HCT116 (cell line): ENCODE results near the gene LMLN. TPM values are rescaled to one million over a fixed set of nuclear protein-coding genes. Genes with fewer than 3 reads are reported as not detected.

Experiments used
- ATAC-seq: fragments of 200-7000 bp; cut with Tn5 transposase; 2 replicates; pipeline ENCODE4 v1.9.1; 2020; ENCODE audit warnings: mild to moderate bottlenecking, moderate library complexity
- BruUV-seq: library from RNA; stranded (reverse); fragments of 400-500 nt; replicated peaks from 2 replicates; lab custom pipeline; 2021; lab: Mats Ljungman, UMichigan
- CTCF ChIA-PET: fragments of 300-600 bp; sonication (Branson Sonifier 250); formaldehyde crosslinking; loops from one replicate; lab custom pipeline; 2021; ENCODE audit warnings: antibody characterized with exemption; lab: Charles Lee
- POLR2A ChIA-PET: fragments of 300-600, 350-600 bp; sonication (Branson Sonifier 250); formaldehyde crosslinking; loops from one replicate; lab custom pipeline; 2021; ENCODE audit warnings: antibody characterized with exemption; lab: Charles Lee
- RAD21 ChIA-PET, 2 experiments: fragments of 300-600 bp; sonication (Branson Sonifier 250); formaldehyde crosslinking; loops; one replicate each; lab custom pipeline; 2023; ENCODE audit warnings: low total read pairs in 2 of 2; ENCODE audit not compliant: uncharacterized antibody in 2 of 2, unreplicated experiment in 2 of 2, low non-redundant PET in 1 of 2; lab: Charles Lee
- DNase-seq: peaks from one replicate; pipeline ENCODE4 v3.0.0-alpha.2; 2010; ENCODE audit warnings: low read depth, low spot score
- H2AFZ ChIP-seq: fragments of 200-600 bp; shearing (Covaris generic), sonication (generic); 2 replicates; pipeline ENCODE4 v1.6.1; 2017; ENCODE audit warnings: low read depth, mixed run types, mixed read lengths, antibody characterized with exemption, low read length; ENCODE audit not compliant: poor library complexity, severe bottlenecking
- H3K27ac ChIP-seq: 2 replicates; pipeline ENCODE4 v1.5.1; 2012; ENCODE audit warnings: low read depth, low read length
- H3K27me3 ChIP-seq: fragments of 200-600 bp; sonication (generic); 2 replicates; pipeline ENCODE4 v1.6.1; 2016; ENCODE audit warnings: mixed run types, low read length, mixed read lengths; ENCODE audit not compliant: insufficient read depth
- H3K36me3 ChIP-seq, 2 experiments: fragments of 200-500 bp in 1 of 2; fragments of 200-600 bp in 1 of 2; sonication (Bioruptor generic) in 1 of 2; sonication (generic) in 1 of 2; 2 replicates each; pipeline versions ENCODE4 v1.5.1 to v1.6.1; 2014 to 2016; ENCODE audit warnings: low read length in 2 of 2, inconsistent platforms in 1 of 2, mixed read lengths in 1 of 2, mixed run types in 1 of 2; ENCODE audit not compliant: insufficient read depth in 2 of 2, control insufficient read depth in 1 of 2
- H3K4me1 ChIP-seq, 2 experiments: fragments of 200-600 bp in 1 of 2; sonication (generic) in 1 of 2; 2 replicates each; pipeline versions ENCODE4 v1.5.1 to v1.6.1; 2012 to 2017; ENCODE audit warnings: low read length in 2 of 2, inconsistent platforms in 1 of 2, mild to moderate bottlenecking in 1 of 2, mixed read lengths in 1 of 2, mixed run types in 1 of 2, moderate library complexity in 1 of 2; ENCODE audit not compliant: insufficient read depth in 2 of 2, control insufficient read depth in 1 of 2
- H3K4me2 ChIP-seq: fragments of 200-600 bp; sonication (generic); 2 replicates; pipeline ENCODE4 v1.6.1; 2017; ENCODE audit warnings: mixed run types, low read length, mixed read lengths
- H3K4me3 ChIP-seq, 2 experiments: fragments of 200-600 bp in 1 of 2; sonication (generic) in 1 of 2; replicated peaks in 1 of 2; 2 replicates each; pipeline ENCODE4 v1.5.1; 2011 to 2016; ENCODE audit warnings: low read length in 2 of 2, control low read depth in 1 of 2, low read depth in 1 of 2, mild to moderate bottlenecking in 1 of 2, mixed read lengths in 1 of 2, mixed run types in 1 of 2
- H3K79me2 ChIP-seq: fragments of 200-600 bp; sonication (generic); 2 replicates; pipeline ENCODE4 v1.6.1; 2017; ENCODE audit warnings: mild to moderate bottlenecking, mixed run types, low read length, moderate library complexity, mixed read lengths; ENCODE audit not compliant: insufficient read depth
- H3K9ac ChIP-seq: fragments of 200-600 bp; sonication (generic); 2 replicates; pipeline ENCODE4 v1.6.1; 2016; ENCODE audit warnings: low read length, mixed read lengths
- H3K9me2 ChIP-seq: fragments of 200-600 bp; sonication (generic), shearing (Covaris generic); 2 replicates; pipeline ENCODE4 v1.6.1; 2017; ENCODE audit warnings: mixed run types, mild to moderate bottlenecking, moderate library complexity; ENCODE audit not compliant: insufficient read depth
- H3K9me3 ChIP-seq, 2 experiments: fragments of 200-500 bp in 1 of 2; fragments of 200-600 bp in 1 of 2; sonication (Bioruptor generic) in 1 of 2; sonication (generic) in 1 of 2; 2 replicates each; pipeline ENCODE4 v1.6.1; 2014 to 2017; ENCODE audit warnings: low read length in 2 of 2, mixed read lengths in 2 of 2, inconsistent platforms in 1 of 2, low read depth in 1 of 2, mild to moderate bottlenecking in 1 of 2, mixed run types in 1 of 2, moderate library complexity in 1 of 2; ENCODE audit not compliant: control insufficient read depth in 1 of 2, insufficient read depth in 1 of 2
- H4K20me1 ChIP-seq: fragments of 200-600 bp; sonication (generic), shearing (Covaris generic); 2 replicates; pipeline ENCODE4 v1.6.1; 2017; ENCODE audit warnings: mixed run types, mild to moderate bottlenecking, moderate library complexity; ENCODE audit not compliant: insufficient read depth
- CBX3 ChIP-seq: IDR thresholded peaks from 2 replicates; pipeline ENCODE4 v1.6.1; 2012; ENCODE audit warnings: low read depth
- ELF1 ChIP-seq: IDR thresholded peaks from 2 replicates; pipeline ENCODE4 v1.6.1; 2012; ENCODE audit warnings: low read depth, borderline replicate concordance
- EZH2 ChIP-seq: fragments of 200-600 bp; sonication (generic); IDR thresholded peaks from 2 replicates; pipeline ENCODE4 v1.6.1; 2017; ENCODE audit warnings: antibody characterized with exemption, mixed run types
- EZH2phosphoT487 ChIP-seq: fragments of 200-600 bp; IDR thresholded peaks from 2 replicates; pipeline ENCODE4 v1.6.1; 2018; ENCODE audit warnings: antibody characterized with exemption, borderline replicate concordance
- FOSL1 ChIP-seq: IDR thresholded peaks from 2 replicates; pipeline ENCODE4 v1.6.1; 2012; ENCODE audit warnings: low read depth
- POLR2A ChIP-seq: IDR thresholded peaks from 2 replicates; pipeline ENCODE4 v1.7.0; 2011; ENCODE audit warnings: borderline replicate concordance; ENCODE audit not compliant: insufficient read depth, insufficient read length; ENCODE audit errors: extremely low read depth
- SP1 ChIP-seq: IDR thresholded peaks from 2 replicates; pipeline ENCODE4 v1.6.1; 2012; ENCODE audit warnings: low read depth
- SRF ChIP-seq: IDR thresholded peaks from 2 replicates; pipeline ENCODE4 v1.6.1; 2012; ENCODE audit warnings: low read depth
- YY1 ChIP-seq: IDR thresholded peaks from 2 replicates; pipeline ENCODE4 v1.6.1; 2011; ENCODE audit warnings: low read length, low read depth, moderate library complexity, mild to moderate bottlenecking; ENCODE audit not compliant: insufficient replicate concordance; ENCODE audit errors: extremely low read depth
- ZNF274 ChIP-seq: fragments of 200-500 bp; sonication (Bioruptor generic); IDR thresholded peaks from 2 replicates; pipeline ENCODE4 v1.6.1; 2014; ENCODE audit warnings: mild to moderate bottlenecking, low read depth, low read length, inconsistent platforms
- intact Hi-C: fragments of 100-400 bp; cut with micrococcal nuclease; formaldehyde crosslinking; loops from 2 replicates; pipeline ENCODE4 v1.10.0; 2022
- total RNA-seq: library from RNA; stranded (reverse); gene quantifications from one replicate; pipeline ENCODE4 v1.2.1, GENCODE V29; 2021; ENCODE audit not compliant: unreplicated experiment
- TF ChIP-seq, protein P1 (sequence below): IDR thresholded peaks from 2 replicates; pipeline ENCODE4 v1.6.1; 2012; ENCODE audit warnings: low read depth
- TF ChIP-seq, protein P2 (sequence below): IDR thresholded peaks from 2 replicates; pipeline ENCODE4 v1.6.1; 2011; ENCODE audit warnings: mild to moderate bottlenecking, low read length, moderate library complexity; ENCODE audit not compliant: insufficient replicate concordance; ENCODE audit errors: extremely low read depth

LMLN gene
- total RNA-seq, 1 experiment from 2014 or later = 7.2 TPM

DNA sequence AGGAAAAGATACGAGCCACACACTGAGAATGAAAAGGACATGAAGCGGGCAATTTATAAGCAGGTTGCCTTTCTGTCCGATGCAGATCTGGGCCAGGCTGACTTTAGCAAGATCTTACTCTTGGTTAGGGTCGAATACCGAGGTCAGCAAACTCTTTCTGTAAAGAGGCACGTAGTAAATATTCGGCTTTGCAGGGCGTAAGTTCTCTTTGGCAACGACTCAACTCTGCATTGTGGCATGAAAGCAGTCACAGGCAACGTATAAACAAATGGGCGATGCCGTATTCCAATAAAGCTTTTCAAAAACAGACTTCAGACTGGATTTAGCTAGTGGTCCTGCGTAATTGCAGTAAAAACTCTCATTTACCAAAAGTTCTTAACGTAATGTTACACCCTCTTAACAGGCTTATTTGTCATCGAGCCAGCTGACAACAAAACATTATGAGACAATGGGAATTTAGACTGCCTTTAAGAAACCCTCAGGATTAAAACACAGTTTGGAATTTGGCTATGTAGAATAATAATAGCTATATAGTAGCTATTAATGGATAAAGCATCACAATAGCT lies 23.1 kb upstream of the LMLN start:
- no peaks in the 10 kb centered on the region for H3K9me3 ChIP-seq
- CTCF ChIA-PET = no interaction called here
- TF ChIP-seq EZH2 (no peak), YY1 (no peak), SRF (no peak), CBX3 (no peak), SP1 (no peak), EZH2phosphoT487 (no peak), FOSL1 (no peak), POLR2A (no peak), ELF1 (no peak), ZNF274 (no peak)
- TF ChIP-seq, protein P1, sequence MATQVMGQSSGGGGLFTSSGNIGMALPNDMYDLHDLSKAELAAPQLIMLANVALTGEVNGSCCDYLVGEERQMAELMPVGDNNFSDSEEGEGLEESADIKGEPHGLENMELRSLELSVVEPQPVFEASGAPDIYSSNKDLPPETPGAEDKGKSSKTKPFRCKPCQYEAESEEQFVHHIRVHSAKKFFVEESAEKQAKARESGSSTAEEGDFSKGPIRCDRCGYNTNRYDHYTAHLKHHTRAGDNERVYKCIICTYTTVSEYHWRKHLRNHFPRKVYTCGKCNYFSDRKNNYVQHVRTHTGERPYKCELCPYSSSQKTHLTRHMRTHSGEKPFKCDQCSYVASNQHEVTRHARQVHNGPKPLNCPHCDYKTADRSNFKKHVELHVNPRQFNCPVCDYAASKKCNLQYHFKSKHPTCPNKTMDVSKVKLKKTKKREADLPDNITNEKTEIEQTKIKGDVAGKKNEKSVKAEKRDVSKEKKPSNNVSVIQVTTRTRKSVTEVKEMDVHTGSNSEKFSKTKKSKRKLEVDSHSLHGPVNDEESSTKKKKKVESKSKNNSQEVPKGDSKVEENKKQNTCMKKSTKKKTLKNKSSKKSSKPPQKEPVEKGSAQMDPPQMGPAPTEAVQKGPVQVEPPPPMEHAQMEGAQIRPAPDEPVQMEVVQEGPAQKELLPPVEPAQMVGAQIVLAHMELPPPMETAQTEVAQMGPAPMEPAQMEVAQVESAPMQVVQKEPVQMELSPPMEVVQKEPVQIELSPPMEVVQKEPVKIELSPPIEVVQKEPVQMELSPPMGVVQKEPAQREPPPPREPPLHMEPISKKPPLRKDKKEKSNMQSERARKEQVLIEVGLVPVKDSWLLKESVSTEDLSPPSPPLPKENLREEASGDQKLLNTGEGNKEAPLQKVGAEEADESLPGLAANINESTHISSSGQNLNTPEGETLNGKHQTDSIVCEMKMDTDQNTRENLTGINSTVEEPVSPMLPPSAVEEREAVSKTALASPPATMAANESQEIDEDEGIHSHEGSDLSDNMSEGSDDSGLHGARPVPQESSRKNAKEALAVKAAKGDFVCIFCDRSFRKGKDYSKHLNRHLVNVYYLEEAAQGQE = no peak
- TF ChIP-seq, protein P2, sequence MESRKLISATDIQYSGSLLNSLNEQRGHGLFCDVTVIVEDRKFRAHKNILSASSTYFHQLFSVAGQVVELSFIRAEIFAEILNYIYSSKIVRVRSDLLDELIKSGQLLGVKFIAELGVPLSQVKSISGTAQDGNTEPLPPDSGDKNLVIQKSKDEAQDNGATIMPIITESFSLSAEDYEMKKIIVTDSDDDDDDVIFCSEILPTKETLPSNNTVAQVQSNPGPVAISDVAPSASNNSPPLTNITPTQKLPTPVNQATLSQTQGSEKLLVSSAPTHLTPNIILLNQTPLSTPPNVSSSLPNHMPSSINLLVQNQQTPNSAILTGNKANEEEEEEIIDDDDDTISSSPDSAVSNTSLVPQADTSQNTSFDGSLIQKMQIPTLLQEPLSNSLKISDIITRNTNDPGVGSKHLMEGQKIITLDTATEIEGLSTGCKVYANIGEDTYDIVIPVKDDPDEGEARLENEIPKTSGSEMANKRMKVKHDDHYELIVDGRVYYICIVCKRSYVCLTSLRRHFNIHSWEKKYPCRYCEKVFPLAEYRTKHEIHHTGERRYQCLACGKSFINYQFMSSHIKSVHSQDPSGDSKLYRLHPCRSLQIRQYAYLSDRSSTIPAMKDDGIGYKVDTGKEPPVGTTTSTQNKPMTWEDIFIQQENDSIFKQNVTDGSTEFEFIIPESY = no peak
- no peak overlapping the region for H3K9ac ChIP-seq
- H3K9me2 ChIP-seq = no peaks in the 10 kb centered on the region
- POLR2A ChIA-PET = no interaction called here
- no peaks in the 10 kb centered on the region for H3K27me3 ChIP-seq
- no peaks in the 10 kb centered on the region for H3K4me1 ChIP-seq
- DNase-seq (no peak), ATAC-seq (no peak)
- H3K79me2 ChIP-seq = no peaks in the 10 kb centered on the region
- no TSS peak for BruUV-seq
- RAD21 ChIA-PET = no interaction called here
- no peaks in the 10 kb centered on the region for H4K20me1 ChIP-seq
- H3K4me3 ChIP-seq = no peak overlapping the region
- no peak overlapping the region for H3K4me2 ChIP-seq
- H3K27ac ChIP-seq = no peak overlapping the region
- no peaks in the 10 kb centered on the region for H3K36me3 ChIP-seq
- H2AFZ ChIP-seq = no peak overlapping the region
- intact Hi-C loops = no loop called here
